HG03442 (cell line): ENCODE data around the gene KREMEN2.

ENCODE experiments used
- ATAC-seq: cut with Tn5 transposase; IDR thresholded peaks from one replicate; pipeline ENCODE4 v1.9.1; 2021; ENCODE audit warnings: mild to moderate bottlenecking, moderate library complexity; ENCODE audit not compliant: unreplicated experiment

Gene KREMEN2

GRCh38 chr16:2976673-2977072 is 12.6 kb downstream of the KREMEN2 start:
- ATAC-seq, result no peak

- no peak for ATAC-seq
Measured at GRCh38 chr16:2977440-2977839, 13.4 kb downstream of the KREMEN2 start.

GRCh38 chr16:2979669-2980226 is 15.7 kb downstream of the KREMEN2 start:
- peak; percentile 1 for ATAC-seq

GRCh38 chr16:2980227-2981176 is 16.4 kb downstream of the KREMEN2 start, which contains the start of gene PKMYT1:
Gene PKMYT1, minus strand, starts transcription at chr16:2980446. Its CDS starts 789 bp downstream, at chr16:2979657.
- ATAC-seq, result peak; percentile 70

- no peak for ATAC-seq
Measured at GRCh38 chr16:2981177-2981898, 17.3 kb downstream of the KREMEN2 start.

GRCh38 chr16:2981899-2982250 is 17.8 kb downstream of the KREMEN2 start:
- no peak for ATAC-seq

GRCh38 chr16:2982402-2982801 is 18.3 kb downstream of the KREMEN2 start:
- no peak for ATAC-seq

- no peak for ATAC-seq
Measured at GRCh38 chr16:2983706-2984136, 19.6 kb downstream of the KREMEN2 start.

GRCh38 chr16:2985462-2985861 is 21.4 kb downstream of the KREMEN2 start:
- ATAC-seq, result no peak

- no peak for ATAC-seq
Measured at GRCh38 chr16:2985893-2986355, 21.8 kb downstream of the KREMEN2 start.

GRCh38 chr16:2986623-2987188 is 22.6 kb downstream of the KREMEN2 start:
- no peak for ATAC-seq

- no peak for ATAC-seq
Measured at GRCh38 chr16:2987286-2987685, 23.2 kb downstream of the KREMEN2 start.

GRCh38 chr16:2987833-2988232 is 23.8 kb downstream of the KREMEN2 start:
- ATAC-seq, result no peak

- no peak for ATAC-seq
Measured at GRCh38 chr16:2988590-2989099, 24.6 kb downstream of the KREMEN2 start.

GRCh38 chr16:2990891-2991290 is 26.8 kb downstream of the KREMEN2 start:
- ATAC-seq, result no peak

GRCh38 chr16:2991566-2992261 is 27.6 kb downstream of the KREMEN2 start:
- no peak for ATAC-seq

GRCh38 chr16:2992383-2993081 is 28.5 kb downstream of the KREMEN2 start:
- ATAC-seq, result no peak

GRCh38 chr16:2996298-2996697 is 32.2 kb downstream of the KREMEN2 start:
- ATAC-seq, result no peak

GRCh38 chr16:2999929-3000328 is 35.9 kb downstream of the KREMEN2 start:
- ATAC-seq, result no peak

- no peak for ATAC-seq
Measured at GRCh38 chr16:3000540-3000939, 36.5 kb downstream of the KREMEN2 start.
